GM18907 (cell line): Measurements from ENCODE around the gene CELF1.

ENCODE experiments used
- ATAC-seq: cut with Tn5 transposase; IDR thresholded peaks from one replicate; pipeline ENCODE4 v1.9.1; 2021; ENCODE audit warnings: mild to moderate bottlenecking, moderate library complexity; ENCODE audit not compliant: unreplicated experiment

Gene CELF1

DNA sequence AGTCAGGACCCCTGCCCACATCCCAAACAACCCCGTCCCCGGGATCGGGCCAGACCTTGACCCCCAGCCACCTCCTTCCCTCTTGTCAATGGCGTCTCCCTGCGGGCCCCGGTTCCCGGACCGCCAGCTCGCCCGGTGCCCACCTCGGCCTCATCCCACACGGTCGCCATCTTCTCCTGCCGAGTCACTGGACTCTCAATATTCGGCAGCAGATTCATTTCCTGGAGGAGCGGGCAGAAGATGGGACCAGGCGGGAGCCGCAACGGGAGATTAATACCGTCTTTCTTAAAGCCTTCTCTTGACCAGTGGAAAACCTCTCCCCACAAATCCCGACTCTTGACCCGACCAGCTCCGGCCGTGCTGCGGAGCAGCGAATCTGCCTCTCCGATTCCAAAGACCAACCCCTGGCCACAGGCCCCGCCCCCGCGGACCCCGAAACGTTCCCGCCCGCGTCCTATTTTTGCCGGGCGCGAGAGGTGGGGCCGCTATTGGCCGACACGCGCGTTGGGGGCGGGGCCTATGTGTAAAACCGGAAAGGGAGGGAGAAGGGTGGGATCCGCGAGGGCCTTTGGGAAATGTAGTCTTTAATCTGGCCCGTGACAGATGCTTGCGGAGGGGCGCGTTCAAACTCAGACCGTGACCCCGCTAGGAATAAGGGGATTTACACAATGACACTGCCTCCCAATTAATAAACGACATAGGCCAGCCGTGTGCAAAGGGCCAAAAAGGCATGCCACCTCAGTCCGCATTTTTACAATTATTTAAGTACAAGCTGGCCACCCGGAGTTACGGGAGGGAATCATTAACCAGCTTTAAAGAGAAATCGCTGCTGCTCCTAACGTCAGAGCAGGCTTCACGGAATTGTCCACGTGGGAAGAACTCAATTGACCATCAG, 126.6 kb downstream of the CELF1 start, which contains the start of gene PSMC3:
Gene PSMC3, minus strand, starts transcription at position 378 of the 895 bp plus-strand sequence. Its CDS starts 160 bp downstream, at position 218.
- ATAC-seq: peak; percentile 88

DNA sequence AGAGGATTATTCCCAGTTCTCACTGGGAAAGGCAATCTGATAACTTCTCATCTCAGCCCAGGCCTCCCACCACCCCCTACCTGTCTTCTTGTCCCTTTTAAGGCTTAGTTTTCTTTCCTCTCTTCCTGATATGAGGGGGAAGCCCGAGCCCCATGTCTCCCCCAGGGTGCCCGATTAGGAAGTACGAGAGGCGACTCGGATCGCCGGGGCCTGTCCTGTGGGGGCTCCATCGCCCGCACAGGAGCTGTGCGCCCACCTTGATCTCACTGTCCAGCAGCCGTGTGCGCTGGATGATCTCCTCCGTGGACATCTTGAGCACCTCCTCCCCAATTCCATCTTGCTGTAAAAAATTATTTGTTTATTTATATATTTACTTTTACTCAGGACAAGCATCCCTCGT, 127.3 kb downstream of the CELF1 start:
- ATAC-seq: no peak

DNA sequence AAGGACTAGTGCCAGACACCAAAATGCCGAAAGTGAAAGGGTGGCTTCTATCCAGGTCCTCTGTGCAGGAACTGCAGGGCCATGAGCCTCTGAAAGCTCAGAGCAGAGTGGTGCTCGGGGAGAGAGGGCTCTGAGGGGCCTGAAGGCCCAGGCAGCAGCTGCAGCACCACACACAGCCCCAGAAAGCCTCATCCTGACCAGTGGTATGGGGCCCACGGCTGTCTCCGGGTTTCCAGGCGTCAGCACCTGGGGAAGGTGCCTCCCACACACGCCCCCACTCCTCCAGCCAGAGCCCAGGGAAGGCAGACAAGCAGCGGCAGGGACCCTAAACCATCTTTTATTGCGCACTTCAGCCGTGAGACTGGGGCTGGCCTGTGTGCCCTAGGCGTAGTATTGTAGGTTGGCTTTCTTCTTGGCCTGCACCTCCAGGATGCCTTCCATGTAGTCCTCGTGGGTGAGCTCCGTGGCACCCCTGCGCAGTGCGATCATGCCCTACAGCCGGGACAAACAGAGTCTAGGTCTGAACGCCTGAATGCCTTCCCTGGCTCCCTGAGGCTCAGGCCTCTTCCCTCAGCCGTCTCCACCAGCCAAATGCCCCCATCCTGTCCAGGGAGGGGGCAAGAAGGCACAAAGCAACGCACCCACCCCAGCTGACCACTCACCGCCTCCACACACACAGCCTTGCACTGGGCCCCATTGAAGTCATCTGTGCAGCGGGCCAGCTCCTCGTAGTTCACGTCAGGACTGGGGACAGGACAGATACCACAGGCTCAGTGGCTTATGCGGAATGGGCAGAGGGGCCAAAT, 134.3 kb downstream of the CELF1 start:
- ATAC-seq: no peak

DNA sequence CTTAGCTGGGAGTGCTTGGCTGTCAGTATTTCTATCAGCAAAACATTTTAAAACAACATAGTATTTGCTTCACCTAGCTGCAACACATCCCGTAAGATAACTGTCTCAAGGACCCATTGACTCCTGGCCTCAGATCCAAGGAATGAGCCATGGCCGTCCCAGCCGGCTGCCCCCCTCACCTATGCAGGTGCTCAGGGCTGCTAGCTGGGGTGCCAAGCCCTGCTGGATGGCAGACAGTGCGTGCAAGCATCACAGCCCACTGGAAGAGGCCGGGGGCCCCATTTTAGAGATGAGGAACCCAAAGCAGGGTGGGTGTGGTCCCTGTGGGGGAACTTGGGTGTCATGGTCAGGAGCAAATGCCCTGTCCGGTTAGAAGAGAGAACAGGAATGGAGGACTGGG, 135.2 kb downstream of the CELF1 start:
- no peak for ATAC-seq

DNA sequence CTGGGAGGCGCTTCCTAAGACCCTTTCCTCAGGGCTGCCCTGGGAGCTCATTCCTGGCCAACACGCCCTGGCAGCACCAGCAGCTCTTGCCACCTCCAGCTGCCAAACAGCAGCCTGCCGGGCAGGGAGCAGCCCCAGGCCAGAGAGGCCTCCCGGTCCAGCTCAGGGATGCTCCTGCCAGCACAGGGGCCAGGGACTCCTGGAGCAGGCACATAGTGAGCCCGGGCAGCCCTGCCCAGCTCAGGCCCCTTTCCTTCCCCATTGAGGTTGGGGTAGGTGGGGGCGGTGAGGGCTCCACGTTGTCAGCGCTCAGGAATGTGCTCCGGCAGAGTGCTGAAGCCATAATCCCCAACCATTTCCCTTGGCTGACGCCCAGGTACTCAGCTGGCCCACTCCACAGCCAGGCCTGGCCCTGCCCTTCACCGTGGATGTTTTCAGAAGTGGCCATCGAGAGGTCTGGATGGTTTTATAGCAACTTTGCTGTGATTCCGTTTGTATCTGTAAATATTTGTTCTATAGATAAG, 136.9 kb downstream of the CELF1 start:
- no peak for ATAC-seq
